ENCODE measurements around the gene IMMP1L. TPM values are rescaled to one million over a fixed set of nuclear protein-coding genes. Genes with fewer than 3 reads are reported as not detected.
A peak's percentile ranks its signal among the peaks of the same experiment; 100 is the strongest.

Gene IMMP1L
- total and polyA plus RNA-seq, 2 experiments from 2014 or later: 8.8 to 19.9 TPM

DNA sequence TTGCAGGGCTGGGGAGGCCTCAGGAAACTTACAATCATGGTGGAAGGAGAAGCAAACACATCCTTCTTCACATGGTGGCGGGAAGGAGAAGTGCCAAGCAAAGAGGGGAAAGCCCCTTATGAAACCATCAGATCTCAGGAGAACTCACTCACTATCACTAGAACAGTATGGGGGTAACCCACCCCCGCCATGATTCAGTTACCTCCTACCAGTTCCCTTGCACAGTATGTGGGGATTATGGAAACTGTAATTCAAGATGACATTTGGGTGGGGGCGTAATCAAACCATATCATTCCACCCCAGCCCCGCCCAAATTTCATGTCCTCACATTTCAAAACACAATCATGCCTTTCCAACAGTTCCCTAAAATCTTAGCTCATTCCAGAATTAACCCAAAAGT is 16.2 kb downstream of the IMMP1L start:
- H3K27ac ChIP-seq: no peak overlapping the region
- no peaks in the 10 kb centered on the region for H3K4me1 ChIP-seq (ENCODE audit: insufficient read depth)
- H2AFZ ChIP-seq: no peak overlapping the region
- H3K9ac ChIP-seq: no peak overlapping the region
- H3K79me2 ChIP-seq (ENCODE audit: insufficient read depth): 0 out of 2 replicates have a peak, but pooled peaks cover 15% of the 10 kb centered on the region
- WGBS, 2 experiments (ENCODE audit: low coverage in 1 of 2, low lambda C conversion rate in 2 of 2, missing lambda C conversion rate in 2 of 2): 93 to 95% methylated on average over 4 of the region's 4 CpGs
- no peak for DNase-seq
- H3K36me3 ChIP-seq (ENCODE audit: low read depth): no peaks in the 10 kb centered on the region
- H3K9me3 ChIP-seq (ENCODE audit: low read depth): no peaks in the 10 kb centered on the region
- H3F3A ChIP-seq (ENCODE audit: insufficient read depth): no peaks in the 10 kb centered on the region
- peaks cover 3% of the 10 kb centered on the region; the same call in 1 of the 2 replicates for H3K9me2 ChIP-seq (ENCODE audit: insufficient read depth)
- H3K4me2 ChIP-seq (ENCODE audit: unreplicated experiment): no peak overlapping the region
- no peak overlapping the region for H3K4me3 ChIP-seq
- no peaks in the 10 kb centered on the region for H4K20me1 ChIP-seq (ENCODE audit: insufficient read depth)
- in situ Hi-C loops (cut with MboI): loop anchor here (10.0 to 25.0 kb wide), 3 partner anchors 369 to 682 kb away; no protein-coding TSS in a partner anchor
- H3K27me3 ChIP-seq (replicated peaks; ENCODE audit: insufficient read depth): no peaks in the 10 kb centered on the region
- TF ChIP-seq EZH2 (IDR thresholded peaks at IDR 0.05; ENCODE audit: insufficient read depth, poor library complexity, severe bottlenecking): no peak
- no peak for TF ChIP-seq EZH2phosphoT487 (IDR thresholded peaks at IDR 0.05; ENCODE audit: insufficient read depth, low read depth)

DNA sequence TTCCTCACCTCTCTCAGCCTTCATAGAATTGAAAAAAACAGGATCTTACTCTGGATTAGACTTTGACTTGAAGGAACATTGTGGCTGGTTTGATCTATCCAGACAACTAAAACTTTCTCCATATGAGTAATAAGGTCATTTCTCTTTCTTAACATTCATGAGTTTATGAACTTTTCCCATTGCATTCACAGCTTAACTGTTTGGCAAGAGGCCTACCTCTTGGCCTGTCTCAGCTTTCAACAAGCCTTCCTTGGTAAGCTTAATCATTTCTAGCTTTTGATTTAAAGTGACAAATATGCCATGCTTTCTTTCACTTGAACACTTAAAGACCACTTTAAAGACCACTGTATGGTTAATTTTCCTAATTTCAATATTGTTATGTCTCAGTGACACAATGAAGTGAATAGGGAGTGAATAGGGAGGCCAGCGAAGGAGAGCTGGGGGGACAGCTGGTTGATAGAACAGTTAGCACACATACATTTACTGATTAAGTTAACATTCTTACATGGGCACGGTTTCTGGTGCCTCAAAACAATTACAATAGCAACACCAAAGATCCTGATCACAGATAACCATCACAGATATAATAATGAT is 17.0 kb downstream of the IMMP1L start:
- Histone ChIP-seq H3K4me1 (ENCODE audit: insufficient read depth) (no peaks in the 10 kb centered on the region), H3K27ac (no peak overlapping the region), H3K27me3 (replicated peaks; ENCODE audit: insufficient read depth) (no peaks in the 10 kb centered on the region), H3K9ac (no peak overlapping the region), H3K4me2 (ENCODE audit: unreplicated experiment) (no peak overlapping the region), H2AFZ (no peak overlapping the region), H3K4me3 (no peak overlapping the region), H3K9me2 (ENCODE audit: insufficient read depth) (peaks cover 3% of the 10 kb centered on the region; the same call in 1 of the 2 replicates), H3F3A (ENCODE audit: insufficient read depth) (no peaks in the 10 kb centered on the region), H4K20me1 (ENCODE audit: insufficient read depth) (no peaks in the 10 kb centered on the region), H3K36me3 (ENCODE audit: low read depth) (no peaks in the 10 kb centered on the region), H3K9me3 (ENCODE audit: low read depth) (no peaks in the 10 kb centered on the region), H3K79me2 (ENCODE audit: insufficient read depth) (0 out of 2 replicates have a peak, but pooled peaks cover 8% of the 10 kb centered on the region)
- DNase-seq: peak; percentile 35
- in situ Hi-C loops (cut with MboI): loop anchor here (10.0 to 25.0 kb wide), 3 partner anchors 370 to 682 kb away; no protein-coding TSS in a partner anchor
- 82 to 91% methylated on average over 2 of the region's 2 CpGs for whole genome bisulfite sequencing, 2 experiments (ENCODE audit: low coverage in 1 of 2, low lambda C conversion rate in 2 of 2, missing lambda C conversion rate in 2 of 2)
- TF ChIP-seq EZH2phosphoT487 (IDR thresholded peaks at IDR 0.05; ENCODE audit: insufficient read depth, low read depth): no peak
- TF ChIP-seq EZH2 (IDR thresholded peaks at IDR 0.05; ENCODE audit: insufficient read depth, poor library complexity, severe bottlenecking): no peak

- H2AFZ ChIP-seq: no peak overlapping the region
- TF ChIP-seq EZH2phosphoT487 (IDR thresholded peaks at IDR 0.05; ENCODE audit: insufficient read depth, low read depth) (no peak), EZH2 (IDR thresholded peaks at IDR 0.05; ENCODE audit: insufficient read depth, poor library complexity, severe bottlenecking) (no peak)
- in situ Hi-C loops (cut with MboI): loop anchor here (25.0 kb wide), 2 partner anchors 374 to 474 kb away; no protein-coding TSS in a partner anchor
- H3K36me3 ChIP-seq (ENCODE audit: low read depth): no peaks in the 10 kb centered on the region
- no peak overlapping the region for H3K4me2 ChIP-seq (ENCODE audit: unreplicated experiment)
- H3K4me1 ChIP-seq (ENCODE audit: insufficient read depth): no peaks in the 10 kb centered on the region; the same call in 1 of the 2 replicates
- H3K4me3 ChIP-seq: no peak overlapping the region
- H3K9me3 ChIP-seq (ENCODE audit: low read depth): no peaks in the 10 kb centered on the region
- 0 to 9% methylated on average over 1 of the region's 1 CpG for WGBS, 2 experiments (ENCODE audit: low coverage in 1 of 2, low lambda C conversion rate in 2 of 2, missing lambda C conversion rate in 2 of 2)
- peaks cover 3% of the 10 kb centered on the region; the same call in 1 of the 2 replicates for H3K9me2 ChIP-seq (ENCODE audit: insufficient read depth)
- DNase-seq: peak; percentile 66
- H4K20me1 ChIP-seq (ENCODE audit: insufficient read depth): no peaks in the 10 kb centered on the region
- no peaks in the 10 kb centered on the region for H3F3A ChIP-seq (ENCODE audit: insufficient read depth)
- no peak overlapping the region for H3K9ac ChIP-seq
- H3K79me2 ChIP-seq (ENCODE audit: insufficient read depth): no peaks in the 10 kb centered on the region
- no peaks in the 10 kb centered on the region for H3K27me3 ChIP-seq (replicated peaks; ENCODE audit: insufficient read depth)
- H3K27ac ChIP-seq: no peak overlapping the region
These were observed 21.6 kb downstream of the IMMP1L start for GRCh38 chr11:31487848-31488247.

GRCh38 chr11:31484497-31484896 is 24.9 kb downstream of the IMMP1L start:
- Histone ChIP-seq H3K4me1 (ENCODE audit: insufficient read depth) (no peaks in the 10 kb centered on the region; the same call in 1 of the 2 replicates), H3F3A (ENCODE audit: insufficient read depth) (no peaks in the 10 kb centered on the region), H2AFZ (no peak overlapping the region), H3K9ac (no peak overlapping the region), H3K9me3 (ENCODE audit: low read depth) (no peaks in the 10 kb centered on the region), H3K36me3 (ENCODE audit: low read depth) (no peaks in the 10 kb centered on the region), H3K27me3 (replicated peaks; ENCODE audit: insufficient read depth) (no peaks in the 10 kb centered on the region), H3K9me2 (ENCODE audit: insufficient read depth) (no peaks in the 10 kb centered on the region), H3K79me2 (ENCODE audit: insufficient read depth) (no peaks in the 10 kb centered on the region), H3K4me3 (no peak overlapping the region), H3K4me2 (ENCODE audit: unreplicated experiment) (no peak overlapping the region), H4K20me1 (ENCODE audit: insufficient read depth) (no peaks in the 10 kb centered on the region), H3K27ac (no peak overlapping the region)
- TF ChIP-seq EZH2 (IDR thresholded peaks at IDR 0.05; ENCODE audit: insufficient read depth, poor library complexity, severe bottlenecking) (no peak), EZH2phosphoT487 (IDR thresholded peaks at IDR 0.05; ENCODE audit: insufficient read depth, low read depth) (no peak)
- 80 to 90% methylated on average over 4 of the region's 4 CpGs for WGBS, 2 experiments (ENCODE audit: low coverage in 1 of 2, low lambda C conversion rate in 2 of 2, missing lambda C conversion rate in 2 of 2)
- no peak for DNase-seq
- in situ Hi-C loops (cut with MboI): loop anchor here (25.0 kb wide), 2 partner anchors 378 to 478 kb away; no protein-coding TSS in a partner anchor
